Peyer's patch (tissue), 4 donors: ENCODE data around the gene COG5. TPM values are rescaled to one million over a fixed set of nuclear protein-coding genes. Genes with fewer than 3 reads are reported as not detected.

Experiments used
- DNase-seq, 3 donors: peaks; one replicate each; pipeline ENCODE4 v3.0.0-alpha.2; 2017 to 2019
- H3K27ac ChIP-seq, 4 donors: fragments of 200-600 bp; sonication (generic); one replicate each; pipeline ENCODE4 v1.5.1; 2016 to 2019
- H3K27me3 ChIP-seq, 2 donors: fragments of 200-600 bp; sonication (generic); one replicate each; pipeline ENCODE4 v1.5.1; 2019
- H3K36me3 ChIP-seq, 3 donors: fragments of 200-600 bp; sonication (generic); one replicate each; pipeline ENCODE4 v1.5.1; 2016 to 2019
- H3K4me1 ChIP-seq, 4 donors: fragments of 200-600 bp; sonication (generic); one replicate each; pipeline ENCODE4 v1.5.1; 2016 to 2019
- H3K4me3 ChIP-seq, 4 donors: fragments of 200-600 bp; sonication (generic); 1 replicate in 3 of 4; 2 replicates in 1 of 4; pipeline ENCODE4 v1.5.1; 2016 to 2019; ENCODE audit warnings: mild to moderate bottlenecking in 1 of 4
- H3K9me3 ChIP-seq, 4 donors: fragments of 200-600 bp; sonication (generic); one replicate each; pipeline ENCODE4 v1.5.1; 2016 to 2019; ENCODE audit warnings: mild to moderate bottlenecking in 1 of 4
- CTCF ChIP-seq, 6 experiments: fragments of 450-650 bp in 4 of 6; fragments of 200-600 bp in 2 of 6; sonication (generic) in 1 of 6; IDR thresholded peaks; one replicate each; pipeline ENCODE4 v1.5.1; 2017 to 2019; ENCODE audit warnings: antibody characterized with exemption in 6 of 6, mild to moderate bottlenecking in 3 of 6, moderate library complexity in 1 of 6
- POLR2A ChIP-seq, 2 donors: fragments of 450-650 bp; IDR thresholded peaks; one replicate each; pipeline ENCODE4 v1.5.1; 2017; ENCODE audit warnings: antibody characterized with exemption in 2 of 2, mild to moderate bottlenecking in 2 of 2, moderate library complexity in 2 of 2
- total RNA-seq, 4 donors: library from RNA; depleted of rRNA; stranded (reverse); fragments of >200 nt; gene quantifications; one replicate each; pipeline ENCODE4 v1.1.0, GENCODE V29; 2016

COG5 gene
- total RNA-seq, 4 donors from 2014 or later: 31.1 to 175 (median 68.0) TPM

DNA sequence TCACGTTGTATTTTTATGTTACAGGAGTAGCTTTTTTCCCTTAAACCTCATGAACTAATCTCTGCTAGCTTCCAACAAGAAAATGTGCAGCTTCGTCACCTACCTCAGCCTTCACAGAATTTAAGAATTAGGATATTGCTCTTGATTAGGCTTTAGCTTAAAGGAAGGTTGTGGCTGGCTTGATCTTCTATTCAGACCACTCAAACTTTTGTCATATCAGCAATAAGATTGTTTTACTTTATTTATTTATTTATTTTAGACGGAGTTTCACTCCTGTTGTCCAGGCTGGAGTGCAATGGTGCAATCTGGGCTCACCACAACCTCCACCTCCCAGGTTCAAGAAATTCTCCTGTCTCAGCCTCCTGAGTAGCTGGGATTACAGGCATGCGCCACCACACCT lies 219.4 kb downstream of the COG5 start:
- TF ChIP-seq CTCF (IDR thresholded peaks at IDR 0.05) (no peak), POLR2A (IDR thresholded peaks at IDR 0.05) (no peak)
- Histone ChIP-seq H3K36me3 (no peaks in the 10 kb centered on the region), H3K27me3 (no peaks in the 10 kb centered on the region), H3K9me3 (no peaks in the 10 kb centered on the region), H3K27ac (no peak overlapping the region), H3K4me3 (no peak overlapping the region), H3K4me1 (no peaks in the 10 kb centered on the region)
- no peak for DNase-seq

GRCh38 chr7:107338080-107338479 lies 225.6 kb downstream of the COG5 start:
- DNase-seq: no peak
- H3K4me3 ChIP-seq: no peak overlapping the region
- H3K36me3 ChIP-seq: no peaks in the 10 kb centered on the region
- H3K4me1 ChIP-seq: no peaks in the 10 kb centered on the region
- TF ChIP-seq POLR2A (IDR thresholded peaks at IDR 0.05): no peak
- TF ChIP-seq CTCF (IDR thresholded peaks at IDR 0.05): no peak
- no peaks in the 10 kb centered on the region for H3K27me3 ChIP-seq
- no peak overlapping the region for H3K27ac ChIP-seq
- H3K9me3 ChIP-seq: no peaks in the 10 kb centered on the region

DNA sequence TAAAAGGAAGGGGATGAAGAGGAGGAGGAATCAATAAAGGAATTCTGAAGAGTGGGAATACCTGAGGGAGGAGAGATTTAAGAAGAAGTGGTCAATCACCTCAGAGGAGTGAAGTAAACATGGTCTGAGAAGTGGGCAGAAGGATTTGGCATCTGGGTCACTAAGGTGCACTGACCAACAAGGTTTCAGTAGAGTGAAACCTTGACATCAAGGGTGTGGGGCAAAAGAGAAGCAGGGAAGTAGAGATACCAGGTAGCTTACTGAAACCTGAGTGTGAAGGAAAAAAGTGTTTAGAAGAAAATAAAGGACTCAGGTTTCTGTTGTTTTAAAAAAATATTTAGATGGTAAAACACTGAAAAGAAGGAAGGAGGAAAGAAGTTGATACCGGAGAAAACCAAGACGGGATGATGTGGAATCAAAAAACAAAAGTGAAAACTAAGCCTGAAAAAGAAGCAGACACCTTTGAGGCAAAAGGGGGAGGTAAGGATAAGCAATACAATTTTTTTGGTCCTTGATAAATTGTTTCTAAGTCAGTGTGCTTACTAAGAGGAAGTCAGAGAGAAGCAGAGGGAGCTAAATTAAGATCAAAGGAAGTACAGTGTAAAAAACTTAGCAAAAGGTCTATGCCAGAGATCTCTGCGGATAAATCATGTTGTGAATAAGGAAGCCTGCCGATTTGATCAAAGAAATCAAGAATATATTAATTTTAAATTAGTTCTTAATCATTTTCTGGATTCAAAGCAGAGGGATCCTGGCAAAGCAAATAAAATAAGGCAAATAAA lies 231.0 kb downstream of the COG5 start:
- Histone ChIP-seq H3K9me3 (no peaks in the 10 kb centered on the region), H3K36me3 (no peaks in the 10 kb centered on the region), H3K27me3 (no peaks in the 10 kb centered on the region), H3K4me3 (no peak overlapping the region), H3K4me1 (no peaks in the 10 kb centered on the region), H3K27ac (no peak overlapping the region)
- no peak for TF ChIP-seq CTCF (IDR thresholded peaks at IDR 0.05)
- no peak for TF ChIP-seq POLR2A (IDR thresholded peaks at IDR 0.05)
- no peak for DNase-seq

DNA sequence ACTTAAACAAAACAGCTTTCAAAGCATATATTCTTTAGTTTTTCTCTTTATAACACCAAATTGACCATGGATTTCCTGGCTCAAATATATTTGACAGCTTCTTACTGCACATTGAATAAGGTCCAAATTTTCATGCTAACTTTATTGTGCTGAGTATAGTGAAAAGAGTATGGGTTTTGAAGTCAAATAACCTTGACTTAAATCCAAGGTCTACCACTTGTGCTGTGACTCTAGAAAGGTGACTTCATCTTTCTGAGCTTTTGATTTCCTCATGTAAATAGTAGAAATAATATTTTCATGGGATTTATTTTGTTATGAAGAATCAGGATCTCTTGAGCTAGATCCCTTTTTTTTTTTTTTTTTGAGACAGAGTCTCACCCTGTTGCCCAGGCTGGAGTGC lies 233.2 kb downstream of the COG5 start:
- Histone ChIP-seq H3K36me3 (no peaks in the 10 kb centered on the region), H3K27me3 (no peaks in the 10 kb centered on the region), H3K4me3 (no peak overlapping the region), H3K9me3 (no peaks in the 10 kb centered on the region), H3K4me1 (no peaks in the 10 kb centered on the region), H3K27ac (no peak overlapping the region)
- no peak for DNase-seq
- TF ChIP-seq CTCF (IDR thresholded peaks at IDR 0.05): no peak
- TF ChIP-seq POLR2A (IDR thresholded peaks at IDR 0.05): no peak

GRCh38 chr7:107327986-107328569 lies 235.6 kb downstream of the COG5 start:
- H3K27me3 ChIP-seq: no peaks in the 10 kb centered on the region
- no peak for TF ChIP-seq CTCF (IDR thresholded peaks at IDR 0.05)
- TF ChIP-seq POLR2A (IDR thresholded peaks at IDR 0.05): no peak
- no peak overlapping the region for H3K27ac ChIP-seq
- no peak overlapping the region for H3K4me3 ChIP-seq
- peaks cover 0 to 9% (median 0%) of the 10 kb centered on the region in 3 donors for H3K36me3 ChIP-seq
- H3K4me1 ChIP-seq: no peaks in the 10 kb centered on the region
- no peak for DNase-seq
- H3K9me3 ChIP-seq: no peaks in the 10 kb centered on the region
